Omental fat pad (tissue), 4 donors: ENCODE measurements around the gene SIM2. TPM values are rescaled to one million over a fixed set of nuclear protein-coding genes. Genes with fewer than 3 reads are reported as not detected.

Experiments
- ATAC-seq: fragments of 150-250 bp; one replicate; pipeline ENCODE4 v1.9.1; 2016; ENCODE audit warnings: mild to moderate bottlenecking, moderate library complexity; ENCODE audit not compliant: low FRiP score
- DNase-seq: peaks from one replicate; pipeline ENCODE4 v3.0.0-alpha.2; 2019; ENCODE audit warnings: low spot score
- total RNA-seq, 4 donors: library from RNA; depleted of rRNA; stranded (reverse); fragments of >200 nt; gene quantifications; one replicate each; pipeline ENCODE4 v1.1.0, GENCODE V29; 2016
- TF ChIP-seq, protein P1 (sequence below), 3 donors: fragments of 450-650 bp; IDR thresholded peaks; one replicate each; pipeline ENCODE4 v1.5.1; 2016 to 2017; ENCODE audit warnings: antibody characterized with exemption in 3 of 3, mild to moderate bottlenecking in 3 of 3, moderate library complexity in 2 of 3

Gene SIM2
- total RNA-seq, 4 donors from 2014 or later, result 3.2 TPM; not detected in 3

DNA sequence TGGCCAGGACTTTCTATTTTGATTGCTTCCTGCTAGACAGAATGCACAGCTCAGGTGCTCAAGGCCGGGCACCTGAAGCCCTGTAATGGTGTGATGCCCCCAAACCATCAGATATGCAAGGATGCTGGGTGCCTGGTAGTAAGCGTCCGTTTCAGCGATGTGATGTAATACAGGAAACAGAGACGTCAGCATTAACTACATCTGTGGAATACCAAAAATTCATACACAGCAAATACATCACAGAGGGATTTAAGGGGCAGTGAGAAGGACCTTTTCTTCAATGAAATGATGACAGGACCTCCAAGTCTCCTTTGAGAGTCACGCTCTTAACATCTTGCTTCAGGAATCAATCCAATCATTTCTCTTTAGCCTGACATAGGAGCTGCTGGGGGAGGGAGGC is 64.4 kb downstream of the SIM2 start:
- ATAC-seq (no peak), DNase-seq (no peak)
- TF ChIP-seq, protein P1, sequence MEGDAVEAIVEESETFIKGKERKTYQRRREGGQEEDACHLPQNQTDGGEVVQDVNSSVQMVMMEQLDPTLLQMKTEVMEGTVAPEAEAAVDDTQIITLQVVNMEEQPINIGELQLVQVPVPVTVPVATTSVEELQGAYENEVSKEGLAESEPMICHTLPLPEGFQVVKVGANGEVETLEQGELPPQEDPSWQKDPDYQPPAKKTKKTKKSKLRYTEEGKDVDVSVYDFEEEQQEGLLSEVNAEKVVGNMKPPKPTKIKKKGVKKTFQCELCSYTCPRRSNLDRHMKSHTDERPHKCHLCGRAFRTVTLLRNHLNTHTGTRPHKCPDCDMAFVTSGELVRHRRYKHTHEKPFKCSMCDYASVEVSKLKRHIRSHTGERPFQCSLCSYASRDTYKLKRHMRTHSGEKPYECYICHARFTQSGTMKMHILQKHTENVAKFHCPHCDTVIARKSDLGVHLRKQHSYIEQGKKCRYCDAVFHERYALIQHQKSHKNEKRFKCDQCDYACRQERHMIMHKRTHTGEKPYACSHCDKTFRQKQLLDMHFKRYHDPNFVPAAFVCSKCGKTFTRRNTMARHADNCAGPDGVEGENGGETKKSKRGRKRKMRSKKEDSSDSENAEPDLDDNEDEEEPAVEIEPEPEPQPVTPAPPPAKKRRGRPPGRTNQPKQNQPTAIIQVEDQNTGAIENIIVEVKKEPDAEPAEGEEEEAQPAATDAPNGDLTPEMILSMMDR (IDR thresholded peaks at IDR 0.05), result no peak

DNA sequence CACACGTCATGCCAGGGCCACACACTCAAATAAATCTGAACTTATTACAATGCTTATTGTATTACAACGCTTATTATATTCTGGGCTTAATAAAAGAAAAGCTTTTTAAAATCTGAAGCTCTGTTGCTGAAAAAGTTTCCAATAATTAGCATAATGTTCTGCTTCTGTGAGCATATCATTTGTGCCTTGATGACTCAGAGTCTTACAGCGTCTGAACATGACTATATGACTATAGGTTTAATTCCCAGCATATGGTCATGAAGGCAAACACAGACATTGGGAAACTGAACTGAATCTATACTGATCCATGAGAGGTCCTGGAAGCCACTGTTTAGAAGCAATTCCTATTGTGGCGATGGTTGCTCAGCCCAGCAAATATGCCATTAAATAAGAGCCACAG is 66.3 kb downstream of the SIM2 start:
- no peak for ATAC-seq
- no peak for DNase-seq
- TF ChIP-seq, protein P1 (IDR thresholded peaks at IDR 0.05), result no peak

DNA sequence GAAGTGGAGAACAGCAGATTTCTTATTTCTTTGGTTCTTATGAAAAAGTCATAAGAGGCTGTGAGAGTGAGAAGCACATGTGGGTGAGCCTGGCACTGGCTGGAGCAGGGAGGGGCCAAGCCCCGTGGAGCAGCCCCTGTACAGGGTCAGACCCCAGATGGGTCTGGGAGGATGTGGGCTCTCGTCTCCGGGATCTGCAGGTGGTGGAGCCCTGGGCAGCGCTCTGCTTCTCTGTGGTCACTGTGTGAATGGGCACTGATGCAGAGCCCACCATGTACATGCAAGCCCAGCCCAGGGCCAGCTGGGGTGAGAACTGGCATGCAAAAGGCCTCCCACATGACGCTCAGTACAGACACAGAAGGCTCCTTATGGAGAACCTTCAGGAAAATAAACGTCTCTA is 67.6 kb downstream of the SIM2 start:
- DNase-seq, result no peak
- TF ChIP-seq, protein P1 (IDR thresholded peaks at IDR 0.05), result no peak
- no peak for ATAC-seq

DNA sequence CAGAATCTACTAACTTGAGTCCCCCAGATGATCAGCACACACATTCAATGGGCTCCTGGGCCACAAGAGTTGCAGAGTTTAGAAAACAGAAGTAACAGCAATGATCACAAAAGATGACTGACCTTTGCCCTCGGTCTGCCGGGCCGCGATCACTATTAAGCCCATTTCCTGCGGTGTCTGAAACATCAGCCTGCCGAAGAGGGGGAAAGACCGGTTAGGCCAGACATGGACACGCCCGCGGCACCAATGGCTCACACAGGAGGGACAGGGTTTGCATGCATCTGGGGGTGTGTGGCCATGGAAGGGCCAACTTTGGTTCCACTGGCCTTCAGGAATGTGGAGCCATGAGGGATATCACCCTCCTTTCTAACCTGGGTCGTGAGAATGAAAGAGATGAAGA is 68.2 kb downstream of the SIM2 start:
- TF ChIP-seq, protein P1 (IDR thresholded peaks at IDR 0.05), result no peak
- no peak for DNase-seq
- ATAC-seq, result no peak

DNA sequence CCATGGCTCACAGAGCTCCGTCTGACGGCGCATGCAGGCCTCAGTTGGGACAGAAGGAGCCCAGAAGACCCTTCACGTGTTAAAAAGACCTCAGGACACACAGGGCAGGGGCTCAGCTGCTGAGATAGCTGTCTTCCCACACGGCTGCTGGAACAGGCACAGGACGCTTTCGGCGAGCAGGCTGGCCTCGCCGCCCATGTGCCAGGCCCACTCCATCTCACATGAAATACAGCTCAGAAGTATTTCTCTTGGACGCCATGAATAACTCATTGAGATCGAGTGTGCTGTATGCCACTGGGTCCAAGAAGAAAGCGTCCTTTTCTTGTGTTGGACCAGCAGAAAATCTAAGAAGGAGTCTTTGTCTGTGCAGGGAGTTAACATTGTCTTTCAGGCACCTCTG is 69.6 kb downstream of the SIM2 start:
- ATAC-seq (no peak), DNase-seq (no peak)
- TF ChIP-seq, protein P1 (IDR thresholded peaks at IDR 0.05), result no peak

DNA sequence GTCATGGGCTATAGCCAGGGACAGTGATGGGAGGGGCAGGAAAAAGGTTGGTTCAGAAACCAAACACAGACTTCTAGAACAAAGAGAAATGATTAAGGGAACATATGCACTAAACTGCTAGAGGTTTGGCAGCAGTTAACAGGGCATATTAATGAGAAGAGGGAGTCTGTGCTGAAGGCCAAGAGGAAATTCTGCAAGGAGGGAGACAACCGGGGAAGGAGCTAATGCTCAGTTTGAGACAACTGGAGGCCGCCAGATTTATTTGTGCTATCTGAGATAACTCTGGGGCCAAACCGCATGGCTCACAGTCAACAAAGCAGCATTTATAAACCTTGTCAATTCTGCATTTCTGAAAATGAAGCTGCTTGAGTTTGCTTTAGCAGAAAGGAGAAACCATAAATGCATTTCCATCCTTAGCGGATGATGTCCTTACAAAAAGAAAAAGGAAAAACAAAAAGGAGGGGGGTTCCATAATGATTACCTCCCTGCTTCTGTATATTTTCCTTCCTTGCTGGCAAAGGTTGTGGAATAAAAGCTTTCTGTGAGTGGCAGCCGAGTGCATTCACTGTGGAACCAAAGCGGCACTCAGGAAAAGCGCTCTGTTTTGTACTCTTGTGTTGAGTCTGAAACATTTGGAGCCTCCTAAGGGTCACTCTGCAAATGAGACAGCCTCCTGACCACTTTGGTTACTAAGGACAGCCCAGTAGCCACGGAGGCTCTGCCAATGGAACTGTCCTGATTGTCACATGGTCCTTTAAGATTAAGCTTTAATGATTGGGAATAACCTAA is 70.3 kb downstream of the SIM2 start:
- DNase-seq (no peak), ATAC-seq (no peak)
- TF ChIP-seq, protein P1 (IDR thresholded peaks at IDR 0.05), result no peak

DNA sequence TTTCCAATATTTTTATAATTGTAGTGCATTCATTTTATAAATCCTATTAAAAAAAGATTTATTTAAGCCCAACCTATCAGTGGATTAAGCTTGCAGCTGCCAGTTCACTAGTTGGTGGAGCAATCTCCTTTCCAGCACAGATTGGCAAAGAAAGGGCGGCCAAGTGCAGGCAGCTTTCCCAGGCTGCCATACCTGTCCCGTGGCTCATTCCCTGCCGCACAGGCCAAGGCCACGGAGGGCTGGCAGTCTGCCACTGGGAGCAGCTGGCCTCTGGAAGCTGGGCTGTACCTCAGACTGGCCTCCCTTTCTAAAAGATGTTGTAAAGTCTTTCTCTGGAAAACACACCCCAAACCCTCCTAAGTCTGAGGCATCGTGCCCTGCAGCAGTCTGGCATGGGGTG is 74.2 kb downstream of the SIM2 start:
- ATAC-seq (peak; percentile 44), DNase-seq (no peak)
- TF ChIP-seq, protein P1 (IDR thresholded peaks at IDR 0.05), result no peak
